Endothelial cell of umbilical vein (primary cell): ENCODE measurements around the gene PHKA2.

ENCODE experiments used
- EZH2 ChIP-seq: IDR thresholded peaks from 2 replicates; pipeline ENCODE4 v1.6.1; 2012; ENCODE audit warnings: borderline replicate concordance, low read depth, mild to moderate bottlenecking, moderate library complexity, low read length, inconsistent platforms; ENCODE audit not compliant: severe bottlenecking
- FOS ChIP-seq: IDR thresholded peaks from 2 replicates; pipeline ENCODE4 v1.6.1; 2011; ENCODE audit warnings: mild to moderate bottlenecking, low read length, moderate library complexity, borderline replicate concordance; ENCODE audit not compliant: insufficient read depth
- GATA2 ChIP-seq: IDR thresholded peaks from 2 replicates; pipeline ENCODE4 v1.7.0; 2011; ENCODE audit warnings: low read depth, mild to moderate bottlenecking, moderate library complexity, mixed read lengths, low read length; ENCODE audit not compliant: insufficient read length, insufficient read depth
- JUN ChIP-seq: IDR thresholded peaks from 2 replicates; pipeline ENCODE4 v1.6.1; 2011; ENCODE audit warnings: borderline replicate concordance, low read depth; ENCODE audit not compliant: insufficient read length, insufficient read depth
- MYC ChIP-seq: IDR thresholded peaks from one replicate; pipeline ENCODE4 v1.6.1; 2011; ENCODE audit warnings: mild to moderate bottlenecking, low read depth, low read length
- POLR2A ChIP-seq: IDR thresholded peaks from 2 replicates; pipeline ENCODE4 v1.6.1; 2012; ENCODE audit warnings: low read depth, mild to moderate bottlenecking, control low read depth, low read length
- POLR2AphosphoS5 ChIP-seq: IDR thresholded peaks from 2 replicates; pipeline ENCODE4 v1.6.1; 2012; ENCODE audit warnings: low read depth, mild to moderate bottlenecking, control low read depth, low read length, moderate library complexity; ENCODE audit not compliant: insufficient read depth
- TF ChIP-seq, protein P1 (sequence below), 2 donors: IDR thresholded peaks; 1 replicate in 1 of 2; 2 replicates in 1 of 2; pipeline ENCODE4 v1.5.1; 2011; ENCODE audit warnings: low read length in 2 of 2, mild to moderate bottlenecking in 2 of 2, moderate library complexity in 2 of 2, control low read depth in 1 of 2, inconsistent platforms in 1 of 2, low read depth in 1 of 2; ENCODE audit not compliant: insufficient read depth in 1 of 2; ENCODE audit errors: extremely low read depth in 1 of 2
- TF ChIP-seq, protein P2 (sequence below): IDR thresholded peaks from 2 replicates; pipeline ENCODE4 v1.6.1; 2011; ENCODE audit not compliant: insufficient read depth, insufficient read length

DNA sequence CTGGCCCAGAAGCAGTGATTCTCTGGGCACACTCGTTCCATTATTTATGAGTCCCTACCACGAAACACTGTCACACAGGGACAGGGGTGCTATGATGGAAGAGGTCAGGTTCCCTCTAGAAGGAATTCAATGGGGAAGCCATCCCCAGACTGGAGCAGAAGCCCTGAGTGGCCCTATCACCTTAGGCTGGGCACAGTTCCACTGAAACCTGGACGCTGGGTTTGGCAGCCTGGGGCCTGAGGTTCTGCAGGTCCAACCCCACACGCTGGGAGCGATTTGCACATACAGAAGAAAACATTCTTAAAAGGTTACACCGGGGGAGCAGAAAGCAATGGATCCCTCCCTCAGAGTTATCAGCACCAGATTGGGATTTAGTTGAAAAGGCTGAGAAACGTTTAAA is 63.3 kb downstream of the PHKA2 start:
- TF ChIP-seq, protein P1, sequence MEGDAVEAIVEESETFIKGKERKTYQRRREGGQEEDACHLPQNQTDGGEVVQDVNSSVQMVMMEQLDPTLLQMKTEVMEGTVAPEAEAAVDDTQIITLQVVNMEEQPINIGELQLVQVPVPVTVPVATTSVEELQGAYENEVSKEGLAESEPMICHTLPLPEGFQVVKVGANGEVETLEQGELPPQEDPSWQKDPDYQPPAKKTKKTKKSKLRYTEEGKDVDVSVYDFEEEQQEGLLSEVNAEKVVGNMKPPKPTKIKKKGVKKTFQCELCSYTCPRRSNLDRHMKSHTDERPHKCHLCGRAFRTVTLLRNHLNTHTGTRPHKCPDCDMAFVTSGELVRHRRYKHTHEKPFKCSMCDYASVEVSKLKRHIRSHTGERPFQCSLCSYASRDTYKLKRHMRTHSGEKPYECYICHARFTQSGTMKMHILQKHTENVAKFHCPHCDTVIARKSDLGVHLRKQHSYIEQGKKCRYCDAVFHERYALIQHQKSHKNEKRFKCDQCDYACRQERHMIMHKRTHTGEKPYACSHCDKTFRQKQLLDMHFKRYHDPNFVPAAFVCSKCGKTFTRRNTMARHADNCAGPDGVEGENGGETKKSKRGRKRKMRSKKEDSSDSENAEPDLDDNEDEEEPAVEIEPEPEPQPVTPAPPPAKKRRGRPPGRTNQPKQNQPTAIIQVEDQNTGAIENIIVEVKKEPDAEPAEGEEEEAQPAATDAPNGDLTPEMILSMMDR (IDR thresholded peaks at IDR 0.05; ENCODE audit: extremely low read depth in 1 of 2, insufficient read depth in 1 of 2, low read depth in 1 of 2, low read length in 2 of 2) = no peak
- TF ChIP-seq POLR2A (no peak), EZH2 (no peak), GATA2 (no peak), POLR2AphosphoS5 (no peak), JUN (no peak), FOS (no peak), MYC (no peak)
- TF ChIP-seq, protein P2, sequence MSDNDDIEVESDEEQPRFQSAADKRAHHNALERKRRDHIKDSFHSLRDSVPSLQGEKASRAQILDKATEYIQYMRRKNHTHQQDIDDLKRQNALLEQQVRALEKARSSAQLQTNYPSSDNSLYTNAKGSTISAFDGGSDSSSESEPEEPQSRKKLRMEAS = no peak
